K562 (cell line): Measurements from ENCODE around the gene MED13L. TPM values are rescaled to one million over a fixed set of nuclear protein-coding genes. Genes with fewer than 3 reads are reported as not detected.
"Not testable (repeated sequence)": the region's sequence is repeated elsewhere in the genome, so short reads cannot be mapped to it uniquely, and the experiment has no call there.

Experiments
- ATAC-seq: fragments of 200-7000 bp; cut with Tn5 transposase; 3 replicates; pipeline ENCODE4 v1.9.1; 2020; ENCODE audit warnings: moderate library complexity
- BruUV-seq: library from RNA; stranded (reverse); fragments of 400-500 nt; replicated peaks from 2 replicates; lab custom pipeline; 2021; lab: Mats Ljungman, UMichigan
- CTCF ChIA-PET: fragments of 300-600 bp; formaldehyde crosslinking; extraction: SDS; loops from one replicate; lab custom pipeline; 2021; ENCODE audit warnings: low intra/inter-chr PET ratio; lab: Yijun Ruan, JAX
- POLR2A ChIA-PET: fragments of 300-600, 350-650 bp; sonication (Branson Sonifier 250); formaldehyde crosslinking; extraction: SDS; loops from one replicate; lab custom pipeline; 2021; ENCODE audit warnings: antibody characterized with exemption, inconsistent platforms; lab: Yijun Ruan, JAX
- DNase-seq, 4 experiments: peaks; one replicate each; pipeline versions ENCODE4 v3.0.0 to v3.0.0-alpha.2; 2011 to 2018; ENCODE audit warnings: low spot score in 3 of 4, mixed read lengths in 3 of 4; ENCODE audit errors: extremely low read depth in 1 of 4
- FAIRE-seq: peaks from 2 replicates; lab custom pipeline; 2011; peaks lifted over from hg19 to GRCh38; lab: Jason Lieb, UNC
- H2AFZ ChIP-seq: 2 replicates; pipeline ENCODE4 v1.6.0; 2011; ENCODE audit warnings: low read depth, low read length, control low read depth, inconsistent platforms
- H3K27ac ChIP-seq: fragments of 200-600 bp; 3 replicates; pipeline ENCODE4 v1.8.0; 2011; ENCODE audit warnings: low read depth, mild to moderate bottlenecking, control low read depth, inconsistent platforms, low read length, moderate library complexity, mixed read lengths; ENCODE audit errors: extremely low read depth
- H3K27me3 ChIP-seq, 2 experiments: fragments of 300-600 bp in 1 of 2; 2 replicates in 1 of 2; 3 replicates in 1 of 2; pipeline versions ENCODE4 v1.6.0 to v1.8.0; 2011; ENCODE audit warnings: inconsistent platforms in 2 of 2, low read length in 2 of 2, mild to moderate bottlenecking in 1 of 2, mixed read lengths in 1 of 2, moderate library complexity in 1 of 2; ENCODE audit not compliant: control insufficient read depth in 2 of 2, insufficient read depth in 2 of 2
- H3K36me3 ChIP-seq: fragments of 300-600 bp; 3 replicates; pipeline ENCODE4 v1.8.0; 2011; ENCODE audit warnings: mild to moderate bottlenecking, low read length, inconsistent platforms; ENCODE audit not compliant: control insufficient read depth, insufficient read depth
- H3K4me1 ChIP-seq, 2 experiments: fragments of 200-600 bp in 1 of 2; replicated peaks in 1 of 2; 2 replicates in 1 of 2; 3 replicates in 1 of 2; pipeline versions ENCODE4 v1.5.1 to v1.8.0; 2011; ENCODE audit warnings: inconsistent platforms in 2 of 2, low read length in 2 of 2, mild to moderate bottlenecking in 1 of 2, mixed read lengths in 1 of 2, moderate library complexity in 1 of 2; ENCODE audit not compliant: control insufficient read depth in 2 of 2, insufficient read depth in 2 of 2
- H3K4me2 ChIP-seq: 2 replicates; pipeline ENCODE4 v1.6.1; 2011; ENCODE audit warnings: low read length, control low read depth, inconsistent platforms, mixed read lengths; ENCODE audit not compliant: insufficient read depth
- H3K4me3 ChIP-seq: fragments of 200-600 bp; sonication (generic), shearing (Covaris generic); 2 replicates; pipeline ENCODE4 v1.5.1; 2016; ENCODE audit warnings: control low read depth, inconsistent platforms
- H3K79me2 ChIP-seq: fragments of 200-600 bp; 3 replicates; pipeline ENCODE4 v1.8.0; 2011; ENCODE audit warnings: low read length, inconsistent platforms; ENCODE audit not compliant: control insufficient read depth, insufficient read depth
- H3K9ac ChIP-seq, 2 experiments: 2 replicates each; pipeline versions ENCODE4 v1.6.0 to v1.6.1; 2011; ENCODE audit warnings: low read depth in 2 of 2, low read length in 2 of 2, control low read depth in 1 of 2, inconsistent platforms in 1 of 2, mild to moderate bottlenecking in 1 of 2, mixed read lengths in 1 of 2; ENCODE audit not compliant: insufficient read depth in 1 of 2
- H3K9me1 ChIP-seq: one replicate; pipeline ENCODE4 v1.6.0; 2011; ENCODE audit warnings: inconsistent platforms, mild to moderate bottlenecking, low read length, moderate library complexity; ENCODE audit not compliant: control insufficient read depth, insufficient read depth
- H3K9me3 ChIP-seq: replicated peaks from 2 replicates; pipeline ENCODE4 v1.5.1; 2011; ENCODE audit warnings: low read depth, low read length, inconsistent platforms; ENCODE audit not compliant: control insufficient read depth, insufficient read depth
- H4K20me1 ChIP-seq: replicated peaks from 2 replicates; pipeline ENCODE4 v1.6.1; 2011; ENCODE audit warnings: low read length, inconsistent platforms, mixed read lengths; ENCODE audit not compliant: control insufficient read depth, insufficient read depth
- HMG20B ChIP-seq: fragments of 250-450 bp; sonication (Bioruptor Pico); IDR thresholded peaks from 2 replicates; pipeline ENCODE4 v1.5.0; 2021; ENCODE audit warnings: mild to moderate bottlenecking
- MEIS2 ChIP-seq: fragments of 450-650 bp; IDR thresholded peaks from 2 replicates; pipeline ENCODE4 v1.6.1; 2014; ENCODE audit warnings: mild to moderate bottlenecking; ENCODE audit not compliant: partially characterized antibody
- NFYB ChIP-seq: IDR thresholded peaks from 2 replicates; pipeline ENCODE4 v1.6.1; 2011; ENCODE audit warnings: mild to moderate bottlenecking, moderate library complexity; ENCODE audit not compliant: insufficient read length; ENCODE audit errors: extremely low read depth
- PKNOX1 ChIP-seq: fragments of 450-650 bp; IDR thresholded peaks from 2 replicates; pipeline ENCODE4 v1.6.1; 2016
- SUPT5H ChIP-seq: fragments of 450-650 bp; IDR thresholded peaks from 2 replicates; pipeline ENCODE4 v1.6.1; 2016
- WGBS: fragments of 100-300 bp; shearing (Covaris generic); methylation state at CpG from one replicate; pipeline ENCODE4 v1.1.6; 2016; ENCODE audit warnings: low coverage, mixed read lengths; ENCODE audit not compliant: insufficient coverage; ENCODE audit errors: missing lambda C conversion rate; 5-methylcytosine and 5-hydroxymethylcytosine counted together
- in situ Hi-C: fragments of 300-500 bp; cut with MboI; formaldehyde crosslinking; loops from 4 replicates; pipeline ENCODE4 v1.15.0; 2018; ENCODE audit warnings: inconsistent platforms, mixed read lengths
- intact Hi-C: fragments of 100-400 bp; cut with micrococcal nuclease; formaldehyde crosslinking; loops from 2 replicates; pipeline ENCODE4 v1.14.2; 2022
- polyA plus RNA-seq, 8 experiments: library from polyadenylated mRNA; depleted of rRNA in 4 of 8; stranded (reverse) in 5 of 8; unstranded in 3 of 8; fragments of >200 nt; fragmentation: Nextera tagmentation in 2 of 8; fragmentation: Illumina TruSeq in 1 of 8; extraction: Ambion mirVana in 2 of 8; extraction: Trizol in 1 of 8; gene quantifications; 2 replicates each; pipeline versions ENCODE4 v1.2.1 to v1.2.3, GENCODE V29; 2011 to 2014; ENCODE audit warnings: inconsistent platforms in 1 of 8, missing spikeins in 1 of 8
- total RNA-seq, 7 experiments: library from RNA; depleted of rRNA in 6 of 7; stranded (reverse); fragments of >200 nt in 6 of 7; fragmentation: Illumina TruSeq in 2 of 7; extraction: Trizol in 2 of 7; gene quantifications; 2 replicates each; pipeline versions ENCODE4 v1.2.1 to v1.2.3, GENCODE V29; 2011 to 2021; ENCODE audit warnings: low replicate concordance in 1 of 7

Gene MED13L
- total and polyA plus RNA-seq, 9 of the 15 experiments (the other 6 are each of a cell fraction or from before 2014, with no cell fraction given) = 13.4 to 90.3 (median 36.9) TPM

- H4K20me1 ChIP-seq, DNase-seq, CTCF ChIA-PET, ATAC-seq, FAIRE-seq, H3K9ac ChIP-seq, H3K4me2 ChIP-seq, H3K36me3 ChIP-seq, H3K4me3 ChIP-seq, H3K9me1 ChIP-seq, H3K9me3 ChIP-seq, H3K27ac ChIP-seq: not testable (repeated sequence)
- Histone ChIP-seq H3K4me1 (peaks cover 0 to 27% of the 10 kb centered on the region in 2 experiments; a peak in 3 of 5 replicates), H3K79me2 (peaks cover 98% of the 10 kb centered on the region)
- intact Hi-C loops = loop anchor here (5.0 kb wide), 2 partner anchors 221 to 241 kb away; no protein-coding TSS in a partner anchor
- WGBS = 66% methylated on average over 13 of the region's 13 CpGs
- TF ChIP-seq PKNOX1 (peak; percentile 41; the same call in 1 of the 2 replicates), MEIS2 (peak; percentile 6), SUPT5H (0 out of 2 replicates have a peak, but pooled peaks have one; percentile 20)
- TF ChIP-seq, all 486 proteins: peak for 3; not testable (repeated sequence) for 483
- in situ Hi-C loops, H3K27me3 ChIP-seq, POLR2A ChIA-PET, BruUV-seq, H2AFZ ChIP-seq: not testable (repeated sequence)
Measured at GRCh38 chr12:116238570-116239119, 38.8 kb downstream of the MED13L start.

- Histone ChIP-seq H3K27ac (no peak overlapping the region; the same call in 2 of the 3 replicates), H3K4me2 (no peak overlapping the region), H3K4me1 (peaks cover 0 to 25% of the 10 kb centered on the region in 2 experiments; a peak in 3 of 5 replicates), H2AFZ (no peak overlapping the region), H3K9ac (no peak overlapping the region), H3K4me3 (no peak overlapping the region), H4K20me1 (peaks cover 3% of the 10 kb centered on the region), H3K79me2 (peaks cover 98% of the 10 kb centered on the region), H3K9me3 (no peaks in the 10 kb centered on the region), H3K36me3 (peaks cover 5% of the 10 kb centered on the region; the same call in 1 of the 3 replicates), H3K27me3 (no peaks in the 10 kb centered on the region), H3K9me1 (no peaks in the 10 kb centered on the region)
- 56% methylated on average over 3 of the region's 3 CpGs for WGBS
- in situ Hi-C loops (no loop called here), intact Hi-C loops (loop anchor here (5.0 kb wide), 2 partner anchors 221 to 241 kb away; no protein-coding TSS in a partner anchor)
- no TSS peak for BruUV-seq
- ChIA-PET CTCF (no interaction called here), POLR2A (no interaction called here)
- FAIRE-seq (no peak), ATAC-seq (no peak), DNase-seq (no peak)
- TF ChIP-seq HMG20B (CRISPR knock-in tag) (no peak), NFYB (no peak)
Measured at GRCh38 chr12:116238149-116238548, 39.3 kb downstream of the MED13L start.
